BLaER1 treated with 17β-estradiol and CSF1 and Interleukin-3, amounts not matched to agents 10 nM and 100 nM (cell line): ENCODE data around the gene GNAL.
"Not testable (repeated sequence)": the region's sequence is repeated elsewhere in the genome, so short reads cannot be mapped to it uniquely, and the experiment has no call there.

Experiments used
- H3K27ac ChIP-seq, 11 experiments: shearing (Covaris generic); formaldehyde crosslinking; 2 replicates each; pipeline ENCODE4 v1.8.1; 2022
- H3K27me3 ChIP-seq, 11 experiments: shearing (Covaris generic); formaldehyde crosslinking; 2 replicates each; pipeline ENCODE4 v1.8.1; 2022
- H3K36me3 ChIP-seq, 11 experiments: shearing (Covaris generic); formaldehyde crosslinking; 2 replicates each; pipeline ENCODE4 v1.8.1; 2022
- H3K4me1 ChIP-seq, 10 experiments: shearing (Covaris generic); formaldehyde crosslinking; 2 replicates each; pipeline ENCODE4 v1.8.1; 2022
- H3K4me2 ChIP-seq, 11 experiments: shearing (Covaris generic); formaldehyde crosslinking; 2 replicates each; pipeline ENCODE4 v1.8.1; 2022
- H3K4me3 ChIP-seq, 10 experiments: shearing (Covaris generic); formaldehyde crosslinking; 2 replicates each; pipeline ENCODE4 v1.8.1; 2022
- H3K9ac ChIP-seq, 11 experiments: shearing (Covaris generic); formaldehyde crosslinking; 2 replicates each; pipeline ENCODE4 v1.8.1; 2022
- H3K9me3 ChIP-seq, 11 experiments: shearing (Covaris generic); formaldehyde crosslinking; replicated peaks in 1 of 11; 2 replicates each; pipeline ENCODE4 v1.8.1; 2022
- H4K20me1 ChIP-seq, 11 experiments: shearing (Covaris generic); formaldehyde crosslinking; 2 replicates each; pipeline ENCODE4 v1.8.1; 2022
- Cebpa-rat ChIP-seq, 11 experiments: shearing (Covaris generic); IDR thresholded peaks; 2 replicates each; pipeline ENCODE4 v1.8.1; 2022

Gene GNAL

GRCh38 chr18:11909061-11909455, 220.0 kb downstream of the GNAL start:
- peak overlapping the region; percentile 81 to 98 (median 92) for H3K4me2 ChIP-seq
- no peak for TF ChIP-seq Cebpa-rat (IDR thresholded peaks at IDR 0.05)
- peak overlapping the region; percentile 91 to 100 (median 97) for H3K9ac ChIP-seq
- H3K4me1 ChIP-seq: peaks cover 11 to 60% (median 24%) of the 10 kb centered on the region in 10 experiments
- peak overlapping the region; percentile 68 to 84 (median 73) for H3K4me3 ChIP-seq
- peaks cover 5 to 20% (median 12%) of the 10 kb centered on the region in 11 experiments; a peak in 16 of 22 replicates for H3K36me3 ChIP-seq
- peak overlapping the region; percentile 92 to 100 (median 98) for H3K27ac ChIP-seq
- H3K9me3 ChIP-seq: no peaks in the 10 kb centered on the region
- H4K20me1 ChIP-seq: no peaks in the 10 kb centered on the region
- H3K27me3 ChIP-seq: no peaks in the 10 kb centered on the region

DNA sequence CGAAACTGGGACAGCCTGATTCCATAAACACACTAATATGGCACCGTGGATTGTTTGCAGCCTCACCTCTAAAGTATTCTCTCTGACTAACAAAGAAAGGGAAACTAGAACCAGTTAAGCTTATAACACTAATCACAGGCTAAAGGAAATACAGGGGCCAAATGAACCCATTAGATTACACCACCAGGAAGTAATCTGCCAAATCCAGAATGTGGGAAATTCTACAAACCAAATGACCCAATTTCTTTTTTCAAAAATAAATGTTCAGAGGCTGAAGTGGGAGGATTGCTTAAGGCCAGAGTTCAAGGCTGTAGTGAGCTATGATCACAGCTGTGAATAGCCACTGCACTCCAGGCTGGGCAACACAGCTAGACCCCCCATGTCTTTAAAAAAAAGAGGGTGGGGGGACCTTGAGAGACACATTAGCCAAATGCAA, 220.5 kb downstream of the GNAL start:
- Histone ChIP-seq H3K9me3 (no peaks in the 10 kb centered on the region), H4K20me1 (no peaks in the 10 kb centered on the region), H3K27me3 (no peaks in the 10 kb centered on the region), H3K4me3 (peak overlapping the region in 8 of 10 experiments; percentile 68 to 84 (median 73); a peak in 10 of 20 replicates), H3K4me2 (peak overlapping the region; percentile 81 to 98 (median 92)), H3K27ac (peak overlapping the region in 8 of 11 experiments; percentile 96 to 100 (median 98); a peak in 17 of 22 replicates), H3K4me1 (peaks cover 11 to 66% (median 24%) of the 10 kb centered on the region in 10 experiments), H3K9ac (peak overlapping the region in 10 of 11 experiments; percentile 91 to 100 (median 97); a peak in 17 of 22 replicates), H3K36me3 (peaks cover 3 to 14% (median 10%) of the 10 kb centered on the region in 11 experiments; a peak in 15 of 22 replicates)
- no peak for TF ChIP-seq Cebpa-rat (IDR thresholded peaks at IDR 0.05)

GRCh38 chr18:11916880-11917279, 227.8 kb downstream of the GNAL start:
- peaks cover 6 to 83% (median 34%) of the 10 kb centered on the region in 10 experiments; a peak in 19 of 20 replicates for H3K4me1 ChIP-seq
- H3K4me3 ChIP-seq: peak overlapping the region in 2 of 10 experiments; percentile 2 to 31; a peak in 2 of 20 replicates
- peak overlapping the region in 7 of 11 experiments; percentile 48 to 73 (median 61); a peak in 10 of 22 replicates for H3K9ac ChIP-seq
- H3K9me3 ChIP-seq, H4K20me1 ChIP-seq, H3K36me3 ChIP-seq, H3K27me3 ChIP-seq: not testable (repeated sequence)
- peak in 8 of 11 experiments; percentile 40 to 88 (median 76); a peak in 11 of 22 replicates for TF ChIP-seq Cebpa-rat (IDR thresholded peaks at IDR 0.05)
- peak overlapping the region; percentile 11 to 84 (median 59); a peak in 21 of 22 replicates for H3K4me2 ChIP-seq
- peak overlapping the region in 10 of 11 experiments; percentile 40 to 89 (median 80); a peak in 17 of 22 replicates for H3K27ac ChIP-seq

- Histone ChIP-seq H3K4me1 (peaks cover 6 to 66% (median 30%) of the 10 kb centered on the region in 10 experiments; a peak in 19 of 20 replicates), H3K4me2 (peak overlapping the region in 3 of 11 experiments; percentile 7 to 33 (median 31); a peak in 4 of 22 replicates), H3K27ac (peak overlapping the region in 5 of 11 experiments; percentile 25 to 87 (median 47); a peak in 5 of 22 replicates)
- H3K4me3 ChIP-seq, H3K36me3 ChIP-seq, H4K20me1 ChIP-seq, H3K27me3 ChIP-seq, H3K9me3 ChIP-seq, H3K9ac ChIP-seq: not testable (repeated sequence)
Measured at GRCh38 chr18:11919522-11919921, 230.5 kb downstream of the GNAL start.

DNA sequence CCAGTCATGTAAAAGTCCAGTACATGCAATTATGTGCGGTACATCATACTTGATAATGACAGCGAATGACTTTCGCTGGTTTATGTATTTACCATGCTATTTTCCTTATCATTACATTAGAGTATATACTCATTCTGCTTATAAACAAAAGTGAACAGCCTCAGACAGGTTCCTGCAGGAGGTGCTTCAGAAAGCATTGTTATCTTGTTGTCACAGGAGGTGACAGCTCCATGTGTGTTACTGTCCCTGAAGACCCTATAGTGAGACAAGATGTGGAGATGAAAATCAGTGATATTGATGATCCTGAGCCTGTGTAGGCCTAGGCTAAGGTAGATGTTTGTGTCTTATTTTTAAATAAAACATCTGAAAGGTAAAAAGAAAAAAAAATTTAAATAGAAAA, 234.4 kb downstream of the GNAL start:
- Histone ChIP-seq H3K9ac (no peak overlapping the region), H3K4me2 (no peak overlapping the region), H4K20me1 (no peaks in the 10 kb centered on the region), H3K4me1 (peaks cover 0 to 44% (median 7%) of the 10 kb centered on the region in 10 experiments; a peak in 10 of 20 replicates), H3K36me3 (no peaks in the 10 kb centered on the region), H3K4me3 (no peak overlapping the region), H3K27ac (no peak overlapping the region), H3K27me3 (no peaks in the 10 kb centered on the region), H3K9me3 (no peaks in the 10 kb centered on the region; a peak in 1 of 22 replicates)
- TF ChIP-seq Cebpa-rat (IDR thresholded peaks at IDR 0.05): no peak

- Histone ChIP-seq H3K4me1 (peaks cover 0 to 27% (median 4%) of the 10 kb centered on the region in 10 experiments; a peak in 10 of 20 replicates), H3K4me2 (no peak overlapping the region), H3K27ac (peak overlapping the region in 1 of 11 experiments; percentile 35; a peak in 2 of 22 replicates), H3K9me3 (no peaks in the 10 kb centered on the region), H3K36me3 (no peaks in the 10 kb centered on the region), H3K9ac (no peak overlapping the region), H4K20me1 (no peaks in the 10 kb centered on the region), H3K4me3 (no peak overlapping the region), H3K27me3 (no peaks in the 10 kb centered on the region)
- no peak for TF ChIP-seq Cebpa-rat (IDR thresholded peaks at IDR 0.05)
Measured at GRCh38 chr18:11925800-11926481, 236.9 kb downstream of the GNAL start.

DNA sequence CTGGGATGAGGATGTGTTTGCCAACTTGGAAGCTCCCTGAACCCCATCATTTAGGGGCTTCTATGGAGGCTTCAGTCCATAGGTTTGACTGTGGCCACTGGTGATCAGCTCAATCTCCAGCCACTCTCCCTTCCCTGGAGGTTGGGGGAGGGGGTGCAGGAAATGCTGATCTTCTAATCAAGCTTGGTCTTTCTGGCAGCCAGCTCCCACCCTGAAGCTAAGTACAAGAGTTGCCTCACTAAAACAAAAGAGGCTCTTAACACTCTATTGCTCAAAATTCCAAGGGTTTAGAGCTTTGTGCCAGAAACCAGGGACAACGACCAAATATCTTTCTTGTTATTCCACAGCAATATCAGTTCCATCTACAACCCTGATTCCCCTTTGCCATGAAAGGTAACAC, 238.4 kb downstream of the GNAL start:
- Histone ChIP-seq H3K4me1 (peaks cover 0 to 17% (median 1%) of the 10 kb centered on the region in 10 experiments; a peak in 8 of 20 replicates), H3K27ac (no peak overlapping the region), H3K4me2 (peak overlapping the region in 2 of 11 experiments; percentile 5 to 8; a peak in 2 of 22 replicates), H3K4me3 (no peak overlapping the region), H4K20me1 (no peaks in the 10 kb centered on the region), H3K27me3 (no peaks in the 10 kb centered on the region), H3K9me3 (no peaks in the 10 kb centered on the region), H3K9ac (no peak overlapping the region), H3K36me3 (no peaks in the 10 kb centered on the region)
- TF ChIP-seq Cebpa-rat (IDR thresholded peaks at IDR 0.05): no peak

DNA sequence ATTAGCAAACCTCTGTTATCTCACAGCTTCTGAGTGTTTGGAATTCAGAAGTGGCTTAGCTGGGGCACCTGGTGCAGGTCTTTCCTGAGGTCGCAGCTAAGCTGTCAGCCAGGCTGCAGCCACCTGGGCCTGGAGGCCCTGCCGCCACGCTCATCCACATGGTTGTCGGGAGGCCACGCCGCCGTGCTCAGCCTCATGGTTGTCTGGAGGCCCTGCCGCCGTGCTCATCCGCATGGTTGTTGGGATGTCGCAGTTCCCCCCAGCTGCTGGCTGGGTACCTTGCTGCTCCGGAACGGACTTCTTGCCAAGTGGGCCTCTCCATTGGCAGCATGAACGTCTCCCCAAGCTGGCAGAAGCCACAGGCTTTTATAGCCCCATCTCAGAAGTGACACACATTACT, 243.3 kb downstream of the GNAL start:
- Histone ChIP-seq H3K4me1 (peaks cover 0 to 21% (median 7%) of the 10 kb centered on the region in 10 experiments; a peak in 11 of 20 replicates), H3K4me2 (no peak overlapping the region), H3K36me3 (no peaks in the 10 kb centered on the region), H3K27me3 (no peaks in the 10 kb centered on the region), H3K9me3 (no peaks in the 10 kb centered on the region), H3K9ac (no peak overlapping the region), H3K4me3 (no peak overlapping the region), H4K20me1 (no peaks in the 10 kb centered on the region), H3K27ac (no peak overlapping the region)
- no peak for TF ChIP-seq Cebpa-rat (IDR thresholded peaks at IDR 0.05)
